Mesenchymal stem cell (in vitro differentiated cells and primary cell): ENCODE measurements around the gene TMEM170B.
"Not testable (repeated sequence)": the region's sequence is repeated elsewhere in the genome, so short reads cannot be mapped to it uniquely, and the experiment has no call there.

Experiments used
- DNase-seq: peaks from one replicate; pipeline ENCODE4 v3.0.0-alpha.2; 2013
- H2AFZ ChIP-seq: one replicate; pipeline ENCODE4 v1.6.1; 2013; ENCODE audit warnings: low read depth, mild to moderate bottlenecking, control low read depth, inconsistent platforms, low read length, moderate library complexity
- H2AK5ac ChIP-seq: 2 replicates; pipeline ENCODE4 v1.6.1; 2013; ENCODE audit warnings: low read length, moderate library complexity, mild to moderate bottlenecking, inconsistent platforms; ENCODE audit not compliant: severe bottlenecking
- H2BK120ac ChIP-seq: one replicate; pipeline ENCODE4 v1.6.1; 2013; ENCODE audit warnings: low read depth, mild to moderate bottlenecking, inconsistent platforms, low read length, moderate library complexity
- H2BK12ac ChIP-seq, 2 experiments: one replicate each; pipeline ENCODE4 v1.6.1; 2013; ENCODE audit warnings: inconsistent platforms in 2 of 2, low read length in 2 of 2, mild to moderate bottlenecking in 2 of 2, moderate library complexity in 2 of 2, control low read depth in 1 of 2
- H2BK15ac ChIP-seq: one replicate; pipeline ENCODE4 v1.6.1; 2013; ENCODE audit warnings: mild to moderate bottlenecking, low read depth, inconsistent platforms; ENCODE audit not compliant: poor library complexity, severe bottlenecking
- H2BK5ac ChIP-seq: 2 replicates; pipeline ENCODE4 v1.6.1; 2013; ENCODE audit warnings: low read depth, mild to moderate bottlenecking, low read length, control low read depth, inconsistent platforms; ENCODE audit not compliant: poor library complexity, severe bottlenecking
- H3K14ac ChIP-seq, 2 experiments: one replicate each; pipeline ENCODE4 v1.6.1; 2013; ENCODE audit warnings: inconsistent platforms in 2 of 2, low read length in 2 of 2, control low read depth in 1 of 2, mild to moderate bottlenecking in 1 of 2, moderate library complexity in 1 of 2
- H3K18ac ChIP-seq, 2 experiments: one replicate each; pipeline ENCODE4 v1.6.1; 2013; ENCODE audit warnings: inconsistent platforms in 2 of 2, low read length in 2 of 2, control low read depth in 1 of 2, low read depth in 1 of 2, mild to moderate bottlenecking in 1 of 2
- H3K23ac ChIP-seq, 2 experiments: one replicate each; pipeline ENCODE4 v1.6.1; 2013; ENCODE audit warnings: inconsistent platforms in 2 of 2, low read length in 2 of 2, mild to moderate bottlenecking in 2 of 2, moderate library complexity in 2 of 2, control low read depth in 1 of 2
- H3K27ac ChIP-seq: 2 replicates; pipeline ENCODE4 v1.5.1; 2013; ENCODE audit warnings: mild to moderate bottlenecking, moderate library complexity, low read length, control low read depth, inconsistent platforms; ENCODE audit not compliant: poor library complexity, severe bottlenecking
- H3K27me3 ChIP-seq, 2 experiments: 2 replicates each; pipeline versions ENCODE4 v1.6.1 to v1.7.0; 2013; ENCODE audit warnings: low read length in 2 of 2, mild to moderate bottlenecking in 2 of 2, moderate library complexity in 2 of 2, control low read depth in 1 of 2, inconsistent platforms in 1 of 2; ENCODE audit not compliant: control insufficient read depth in 1 of 2, insufficient read depth in 1 of 2
- H3K36me3 ChIP-seq, 2 experiments: 2 replicates each; pipeline versions ENCODE4 v1.6.1 to v1.7.0; 2013; ENCODE audit warnings: low read length in 2 of 2, control low read depth in 1 of 2, inconsistent platforms in 1 of 2, low read depth in 1 of 2, mild to moderate bottlenecking in 1 of 2; ENCODE audit not compliant: insufficient read depth in 2 of 2, control insufficient read depth in 1 of 2
- H3K4ac ChIP-seq, 2 experiments: one replicate each; pipeline ENCODE4 v1.6.1; 2013; ENCODE audit warnings: inconsistent platforms in 2 of 2, low read length in 2 of 2, mild to moderate bottlenecking in 2 of 2, moderate library complexity in 2 of 2, control low read depth in 1 of 2, low read depth in 1 of 2
- H3K4me1 ChIP-seq: 2 replicates; pipeline ENCODE4 v1.6.1; 2013; ENCODE audit warnings: low read depth, low read length, control low read depth; ENCODE audit not compliant: control insufficient read depth, insufficient read depth
- H3K4me2 ChIP-seq: 2 replicates; pipeline ENCODE4 v1.6.1; 2013; ENCODE audit warnings: low read length, mild to moderate bottlenecking, inconsistent platforms; ENCODE audit not compliant: poor library complexity, severe bottlenecking
- H3K4me3 ChIP-seq, 2 experiments: 2 replicates each; pipeline versions ENCODE4 v1.5.1 to v1.7.0; 2013; ENCODE audit warnings: low read length in 2 of 2, mild to moderate bottlenecking in 2 of 2, control low read depth in 1 of 2, low read depth in 1 of 2; ENCODE audit not compliant: insufficient read depth in 1 of 2
- H3K79me1 ChIP-seq: replicated peaks from 2 replicates; pipeline ENCODE4 v1.6.1; 2013; ENCODE audit warnings: mild to moderate bottlenecking, control low read depth, low read length, inconsistent platforms; ENCODE audit not compliant: poor library complexity, severe bottlenecking
- H3K9ac ChIP-seq: 2 replicates; pipeline ENCODE4 v1.7.0; 2013; ENCODE audit warnings: mild to moderate bottlenecking, low read length, moderate library complexity
- H3K9me3 ChIP-seq: 2 replicates; pipeline ENCODE4 v1.7.0; 2013; ENCODE audit warnings: mild to moderate bottlenecking, low read length; ENCODE audit not compliant: control insufficient read depth
- H4K8ac ChIP-seq: one replicate; pipeline ENCODE4 v1.6.1; 2013; ENCODE audit warnings: inconsistent platforms, mild to moderate bottlenecking, low read length, moderate library complexity
- H4K91ac ChIP-seq: one replicate; pipeline ENCODE4 v1.6.1; 2013; ENCODE audit warnings: mild to moderate bottlenecking, low read length, inconsistent platforms
- WGBS: methylation state at CpG from one replicate; pipeline ENCODE4 v1.1.7; 2013; ENCODE audit warnings: mixed read lengths; 5-methylcytosine and 5-hydroxymethylcytosine counted together

The TMEM170B gene

DNA sequence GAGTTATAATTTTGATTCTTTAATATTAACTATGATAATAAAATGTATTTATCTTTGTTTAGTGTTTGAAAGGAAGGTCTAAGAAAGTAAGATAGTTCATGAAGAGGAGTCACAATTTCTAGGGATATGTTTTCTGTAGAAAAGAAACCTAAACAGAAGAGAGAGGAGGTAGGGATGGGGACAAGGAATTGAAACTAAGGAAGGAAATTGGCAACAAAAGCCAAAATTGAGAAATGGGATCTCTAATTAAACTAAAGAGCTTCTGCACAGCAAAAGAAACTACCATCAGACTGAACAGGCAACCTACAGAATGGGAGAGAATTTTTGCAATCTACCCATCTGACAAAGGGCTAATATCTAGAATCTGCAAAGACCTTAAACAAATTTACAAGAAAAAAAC, 10.3 kb downstream of the TMEM170B start:
- not testable (repeated sequence) for H3K27me3 ChIP-seq, DNase-seq, H3K4me1 ChIP-seq, H3K36me3 ChIP-seq, H3K27ac ChIP-seq, H3K4me2 ChIP-seq, H2AFZ ChIP-seq, H3K4ac ChIP-seq, H2BK120ac ChIP-seq, H3K79me1 ChIP-seq, H4K91ac ChIP-seq, H2BK12ac ChIP-seq, H3K23ac ChIP-seq, H3K4me3 ChIP-seq, H3K18ac ChIP-seq, H3K14ac ChIP-seq, H2BK15ac ChIP-seq, H3K9me3 ChIP-seq, H2BK5ac ChIP-seq, H3K9ac ChIP-seq, H2AK5ac ChIP-seq, H4K8ac ChIP-seq

DNA sequence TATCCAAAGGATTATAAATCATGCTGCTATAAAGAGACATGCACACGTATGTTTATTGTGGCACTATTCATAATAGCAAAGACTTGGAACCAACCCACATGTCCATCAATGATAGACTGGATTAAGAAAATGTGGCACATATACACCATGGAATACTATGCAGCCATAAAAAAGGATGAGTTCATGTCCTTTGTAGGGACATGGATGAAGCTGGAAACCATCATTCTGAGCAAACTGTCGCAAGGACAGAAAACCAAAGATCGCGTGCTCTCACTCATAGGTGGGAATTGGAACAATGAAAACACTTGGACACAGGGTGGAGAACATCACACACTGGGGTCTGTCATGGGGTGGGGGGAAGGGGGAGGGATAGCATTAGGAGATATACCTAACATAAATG, 11.0 kb downstream of the TMEM170B start:
- H3K4me3 ChIP-seq, H3K4me2 ChIP-seq, H2BK120ac ChIP-seq, H3K9me3 ChIP-seq, H2BK12ac ChIP-seq, H3K4me1 ChIP-seq, H4K91ac ChIP-seq, DNase-seq, H3K36me3 ChIP-seq, H2AFZ ChIP-seq, H3K27me3 ChIP-seq, H3K79me1 ChIP-seq, H3K27ac ChIP-seq, H4K8ac ChIP-seq, H2AK5ac ChIP-seq, H3K14ac ChIP-seq, H3K18ac ChIP-seq, H3K4ac ChIP-seq, H3K23ac ChIP-seq, H2BK5ac ChIP-seq, H3K9ac ChIP-seq, H2BK15ac ChIP-seq: not testable (repeated sequence)
- 91% methylated on average over 3 of the region's 4 CpGs for WGBS

- H4K91ac ChIP-seq, result no peak overlapping the region
- H2BK15ac ChIP-seq, result no peak overlapping the region
- no peak overlapping the region for H2AK5ac ChIP-seq
- H3K4ac ChIP-seq, result no peak overlapping the region
- H3K14ac ChIP-seq, result no peak overlapping the region
- no peak overlapping the region for H2BK120ac ChIP-seq
- no peak for DNase-seq
- no peaks in the 10 kb centered on the region for H3K9me3 ChIP-seq
- WGBS, result 95% methylated on average over 1 of the region's 1 CpG
- H2BK12ac ChIP-seq, result no peak overlapping the region
- H3K79me1 ChIP-seq, result peaks cover 1% of the 10 kb centered on the region
- H3K27ac ChIP-seq, result no peak overlapping the region
- H3K4me1 ChIP-seq, result no peaks in the 10 kb centered on the region
- H3K9ac ChIP-seq, result no peak overlapping the region
- H3K23ac ChIP-seq, result no peak overlapping the region
- H2AFZ ChIP-seq, result no peak overlapping the region
- no peak overlapping the region for H4K8ac ChIP-seq
- no peak overlapping the region for H3K4me2 ChIP-seq
- H3K36me3 ChIP-seq, result no peaks in the 10 kb centered on the region
- H3K27me3 ChIP-seq, result no peaks in the 10 kb centered on the region
- no peak overlapping the region for H2BK5ac ChIP-seq
- H3K18ac ChIP-seq, result no peak overlapping the region
- H3K4me3 ChIP-seq, result no peak overlapping the region
These were observed 13.5 kb downstream of the TMEM170B start for GRCh38 chr6:11551053-11551452.

- H2AFZ ChIP-seq, result no peak overlapping the region
- no peak overlapping the region for H3K4me3 ChIP-seq
- H2AK5ac ChIP-seq, result no peak overlapping the region
- DNase-seq, result no peak
- H2BK120ac ChIP-seq, result no peak overlapping the region
- H2BK15ac ChIP-seq, result no peak overlapping the region
- no peak overlapping the region for H3K18ac ChIP-seq
- no peak overlapping the region for H2BK5ac ChIP-seq
- H3K27ac ChIP-seq, result no peak overlapping the region
- no peak overlapping the region for H3K14ac ChIP-seq
- no peak overlapping the region for H4K8ac ChIP-seq
- no peaks in the 10 kb centered on the region for H3K4me1 ChIP-seq
- no peak overlapping the region for H3K4me2 ChIP-seq
- H3K36me3 ChIP-seq, result no peaks in the 10 kb centered on the region
- H3K79me1 ChIP-seq, result peaks cover 8% of the 10 kb centered on the region
- H3K9me3 ChIP-seq, result no peaks in the 10 kb centered on the region
- no peak overlapping the region for H3K9ac ChIP-seq
- no peak overlapping the region for H3K4ac ChIP-seq
- no peak overlapping the region for H4K91ac ChIP-seq
- no peak overlapping the region for H2BK12ac ChIP-seq
- H3K23ac ChIP-seq, result no peak overlapping the region
- H3K27me3 ChIP-seq, result no peaks in the 10 kb centered on the region
These were observed 14.9 kb downstream of the TMEM170B start for GRCh38 chr6:11552442-11552841.
